Caco-2 (cell line): Measurements from ENCODE around the gene NDUFB10. TPM values are rescaled to one million over a fixed set of nuclear protein-coding genes. Genes with fewer than 3 reads are reported as not detected.
A peak's percentile ranks its signal among the peaks of the same experiment; 100 is the strongest.

Experiments
- Bru-seq: library from RNA; stranded (reverse); fragments of 400-500 nt; gene quantifications from one replicate; lab custom pipeline; 2021; lab: Mats Ljungman, UMichigan
- BruChase-seq, 2 experiments: library from RNA; stranded (reverse); fragments of 400-500 nt; gene quantifications; one replicate each; lab custom pipeline; 2021; lab: Mats Ljungman, UMichigan
- BruUV-seq: library from RNA; stranded (reverse); fragments of 400-500 nt; replicated peaks from 2 replicates; lab custom pipeline; 2021; lab: Mats Ljungman, UMichigan
- CTCF ChIA-PET: fragments of 300-600 bp; sonication (Branson Sonifier 250); formaldehyde crosslinking; loops from one replicate; lab custom pipeline; 2022; ENCODE audit warnings: antibody characterized with exemption; lab: Charles Lee
- POLR2A ChIA-PET: fragments of 300-600 bp; sonication (Branson Sonifier 250); formaldehyde crosslinking; loops from one replicate; lab custom pipeline; 2022; ENCODE audit warnings: antibody characterized with exemption; lab: Charles Lee
- DNase-seq, 2 experiments: peaks; one replicate each; pipeline versions ENCODE4 v3.0.0 to v3.0.0-alpha.2; 2020 to 2022
- H3K27me3 ChIP-seq: replicated peaks from 2 replicates; pipeline ENCODE4 v1.6.0; 2011; ENCODE audit warnings: low read length; ENCODE audit not compliant: control insufficient read depth, insufficient read depth
- H3K36me3 ChIP-seq: 2 replicates; pipeline ENCODE4 v1.5.1; 2011; ENCODE audit warnings: low read length; ENCODE audit not compliant: control insufficient read depth, insufficient read depth
- H3K4me1 ChIP-seq: fragments of 250-450 bp; sonication (Bioruptor Pico); 2 replicates; pipeline ENCODE4 v1.5.1; 2020; ENCODE audit warnings: mild to moderate bottlenecking
- H3K4me3 ChIP-seq: 2 replicates; pipeline ENCODE4 v1.5.1; 2011; ENCODE audit warnings: low read depth, mild to moderate bottlenecking, control low read depth, low read length
- H3K9me3 ChIP-seq: fragments of 250-450 bp; sonication (Bioruptor Pico); 2 replicates; pipeline ENCODE4 v1.5.1; 2020; ENCODE audit warnings: mild to moderate bottlenecking, moderate library complexity
- H3K27ac Mint-ChIP-seq: one replicate; pipeline ENCODE4 v1.8.0; 2022; ENCODE audit warnings: mixed read lengths; ENCODE audit not compliant: unreplicated experiment
- H3K27me3 Mint-ChIP-seq: one replicate; pipeline ENCODE4 v1.8.0; 2022; ENCODE audit warnings: mixed read lengths; ENCODE audit not compliant: insufficient read depth, unreplicated experiment
- H3K36me3 Mint-ChIP-seq: one replicate; pipeline ENCODE4 v1.8.0; 2022; ENCODE audit warnings: mild to moderate bottlenecking, mixed read lengths; ENCODE audit not compliant: insufficient read depth, unreplicated experiment
- H3K4me1 Mint-ChIP-seq: one replicate; pipeline ENCODE4 v1.8.0; 2022; ENCODE audit warnings: low read depth, mixed read lengths; ENCODE audit not compliant: unreplicated experiment
- H3K4me3 Mint-ChIP-seq: one replicate; pipeline ENCODE4 v1.8.0; 2022; ENCODE audit warnings: mild to moderate bottlenecking, moderate library complexity, mixed read lengths; ENCODE audit not compliant: unreplicated experiment
- H3K9me3 Mint-ChIP-seq: one replicate; pipeline ENCODE4 v1.8.0; 2022; ENCODE audit warnings: mixed read lengths; ENCODE audit not compliant: unreplicated experiment
- CTCF ChIP-seq, 2 experiments: fragments of 200-600 bp in 1 of 2; IDR thresholded peaks; 1 replicate in 1 of 2; 2 replicates in 1 of 2; pipeline versions ENCODE4 v1.5.1 to v1.8.0; 2011 to 2022; ENCODE audit warnings: antibody characterized with exemption in 1 of 2, control low read depth in 1 of 2, inconsistent platforms in 1 of 2, low read depth in 1 of 2, low read length in 1 of 2, mild to moderate bottlenecking in 1 of 2, moderate library complexity in 1 of 2; ENCODE audit not compliant: insufficient read depth in 1 of 2, severe bottlenecking in 1 of 2, unreplicated experiment in 1 of 2
- intact Hi-C: fragments of 100-400 bp; cut with micrococcal nuclease; formaldehyde crosslinking; loops from one replicate; pipeline ENCODE4 v1.10.0; 2022; ENCODE audit not compliant: unreplicated experiment
- long read RNA-seq: library from polyadenylated mRNA; stranded (forward); transcript quantifications from one replicate; pipeline ENCODE4 v2.0.0, GENCODE V29; 2022
- total RNA-seq: library from RNA; stranded (reverse); gene quantifications from 2 replicates; pipeline ENCODE4 v1.2.3, GENCODE V29; 2022

The NDUFB10 gene
- total RNA-seq (128 and 132 TPM in 2 replicates), Bru-seq, nascent RNA (percentile 70 among the genes with signal in this experiment), BruChase-seq, experiment 1, labeled RNA remaining after a 2-hour chase (percentile 74 among the genes with signal in this experiment), BruChase-seq, experiment 2, labeled RNA remaining after a 6-hour chase (percentile 85 among the genes with signal in this experiment)
- long read RNA-seq, transcript NDUFB10-201 (4 exons, 705 nt): major isoform, 97 of 106 reads
- long read RNA-seq, partial matches to known transcripts: 4 of 106 reads
- long read RNA-seq, other reads (novel, unspliced or antisense): 1 of 106 reads

GRCh38 chr16:1959269-1960039 is at the start of gene NDUFB10:
Gene NDUFB10, plus strand, starts transcription at chr16:1959538. Its CDS starts 87 bp downstream, at chr16:1959625.
- intact Hi-C loops: no loop called here
- ChIA-PET CTCF (interaction anchor here (1.2 kb wide), 1 partner anchor 18 kb away, joined by 3 read pairs; no protein-coding TSS in a partner anchor), POLR2A (no interaction called here)
- TF ChIP-seq CTCF (IDR thresholded peaks at IDR 0.05; ENCODE audit: insufficient read depth in 1 of 2, low read depth in 1 of 2, low read length in 1 of 2, severe bottlenecking in 1 of 2, unreplicated experiment in 1 of 2): peak; percentile 46 to 49
- H3K36me3 ChIP-seq: peaks cover 8% of the 10 kb centered on the region
- H3K27me3 ChIP-seq: no peaks in the 10 kb centered on the region
- peaks cover 17% of the 10 kb centered on the region for H3K4me1 ChIP-seq
- Mint-ChIP-seq H3K27ac (peak within 1 kb of the TSS; percentile 87), H3K9me3 (no peaks in the 10 kb centered on the region), H3K4me3 (peak within 1 kb of the TSS; percentile 89), H3K27me3 (no peaks in the 10 kb centered on the region), H3K4me1 (peaks cover 22% of the 10 kb centered on the region), H3K36me3 (peaks cover 54% of the 10 kb centered on the region)
- no peaks in the 10 kb centered on the region for H3K9me3 ChIP-seq
- no TSS peak for BruUV-seq
- H3K4me3 ChIP-seq: peak within 1 kb of the TSS; percentile 76
- DNase-seq: peak; percentile 92 to 96

GRCh38 chr16:1909561-1910231 is 49.6 kb upstream of the NDUFB10 start:
- CTCF ChIA-PET: no interaction called here
- Mint-ChIP-seq H3K4me1 (no peaks in the 10 kb centered on the region), H3K27ac (no peak overlapping the region), H3K4me3 (no peak overlapping the region), H3K27me3 (no peaks in the 10 kb centered on the region), H3K9me3 (no peaks in the 10 kb centered on the region), H3K36me3 (no peaks in the 10 kb centered on the region)
- no TSS peak for BruUV-seq
- TF ChIP-seq CTCF (IDR thresholded peaks at IDR 0.05; ENCODE audit: insufficient read depth in 1 of 2, low read depth in 1 of 2, low read length in 1 of 2, severe bottlenecking in 1 of 2, unreplicated experiment in 1 of 2): no peak
- POLR2A ChIA-PET: no interaction called here
- no peaks in the 10 kb centered on the region for H3K4me1 ChIP-seq
- DNase-seq: no peak
- no peaks in the 10 kb centered on the region for H3K36me3 ChIP-seq
- H3K4me3 ChIP-seq: no peak overlapping the region
- no peaks in the 10 kb centered on the region for H3K27me3 ChIP-seq
- intact Hi-C loops: no loop called here
- H3K9me3 ChIP-seq: no peaks in the 10 kb centered on the region
